CD4-positive, alpha-beta T cell (primary cell): ENCODE results near the gene TNFRSF25. TPM values are rescaled to one million over a fixed set of nuclear protein-coding genes. Genes with fewer than 3 reads are reported as not detected.
A peak's percentile ranks its signal among the peaks of the same experiment; 100 is the strongest.

ENCODE experiments used
- ATAC-seq: fragments of 200-7000 bp; cut with Tn5 transposase; one replicate; pipeline ENCODE4 v1.10.0; 2022; ENCODE audit warnings: mild to moderate bottlenecking; ENCODE audit not compliant: poor library complexity
- CTCF ChIA-PET: fragments of 350-600 bp; sonication (Branson Sonifier 250); formaldehyde crosslinking; loops from one replicate; lab custom pipeline; 2021; ENCODE audit warnings: antibody characterized with exemption, inconsistent platforms; lab: Charles Lee
- POLR2A ChIA-PET: fragments of 350-600 bp; sonication (Branson Sonifier 250); formaldehyde crosslinking; loops from one replicate; lab custom pipeline; 2021; ENCODE audit warnings: antibody characterized with exemption, inconsistent platforms; lab: Charles Lee
- DNase-seq, 14 experiments: peaks; one replicate each; pipeline ENCODE4 v3.0.0-alpha.2; 2013 to 2020; ENCODE audit warnings: mixed read lengths in 2 of 14
- H3K27ac ChIP-seq, 2 donors: one replicate each; pipeline versions ENCODE4 v1.5.1 to v1.7.0; 2013; ENCODE audit warnings: low read length in 2 of 2, low read depth in 1 of 2, mild to moderate bottlenecking in 1 of 2
- H3K27me3 ChIP-seq, 2 experiments: 1 replicate in 1 of 2; 2 replicates in 1 of 2; pipeline versions ENCODE4 v1.6.1 to v1.7.0; 2013; ENCODE audit warnings: low read length in 2 of 2, control low read depth in 1 of 2, mild to moderate bottlenecking in 1 of 2, moderate library complexity in 1 of 2; ENCODE audit not compliant: insufficient read depth in 2 of 2, control insufficient read depth in 1 of 2
- H3K36me3 ChIP-seq: one replicate; pipeline ENCODE4 v1.6.1; 2013; ENCODE audit warnings: low read length, control low read depth; ENCODE audit not compliant: insufficient read depth
- H3K4me1 ChIP-seq: one replicate; pipeline ENCODE4 v1.6.1; 2013; ENCODE audit warnings: low read length, control low read depth; ENCODE audit not compliant: insufficient read depth
- H3K4me3 ChIP-seq: one replicate; pipeline ENCODE4 v1.5.1; 2013; ENCODE audit warnings: mild to moderate bottlenecking, low read length, moderate library complexity
- H3K9me3 ChIP-seq, 2 experiments: 1 replicate in 1 of 2; 2 replicates in 1 of 2; pipeline versions ENCODE4 v1.6.1 to v1.7.0; 2013; ENCODE audit warnings: low read length in 2 of 2, mild to moderate bottlenecking in 2 of 2, control low read depth in 1 of 2, moderate library complexity in 1 of 2; ENCODE audit not compliant: control insufficient read depth in 1 of 2, insufficient read depth in 1 of 2
- H3K27ac Mint-ChIP-seq: one replicate; pipeline ENCODE4 v1.8.0; 2020; ENCODE audit warnings: mixed read lengths
- H3K27me3 Mint-ChIP-seq: one replicate; pipeline ENCODE4 v1.8.0; 2021; ENCODE audit warnings: mixed read lengths
- H3K36me3 Mint-ChIP-seq: one replicate; pipeline ENCODE4 v1.8.0; 2021; ENCODE audit warnings: low read depth, mixed read lengths
- H3K4me1 Mint-ChIP-seq: one replicate; pipeline ENCODE4 v1.8.0; 2021; ENCODE audit warnings: low read depth, mixed read lengths
- H3K4me3 Mint-ChIP-seq: one replicate; pipeline ENCODE4 v1.8.0; 2020; ENCODE audit warnings: mild to moderate bottlenecking, mixed read lengths
- H3K9me3 Mint-ChIP-seq: one replicate; pipeline ENCODE4 v1.8.0; 2020; ENCODE audit warnings: mixed read lengths
- intact Hi-C, 2 experiments: fragments of 100-400 bp; cut with DNase I in 1 of 2; cut with micrococcal nuclease in 1 of 2; formaldehyde crosslinking; loops; one replicate each; pipeline versions ENCODE4 v1.15.1 to v1.9.0; 2023 to 2025; cut with DNase I, micrococcal nuclease
- total RNA-seq, 174 experiments: library from RNA in 2 of 174; stranded (reverse) in 2 of 174; gene quantifications; one replicate each; pipeline ENCODE4 v1.2.3 and lab custom pipeline; 2021 to 2026
- TF ChIP-seq, protein P1 (sequence below): fragments of 200-600 bp; IDR thresholded peaks from one replicate; pipeline ENCODE4 v1.8.0; 2022; ENCODE audit warnings: antibody characterized with exemption, mild to moderate bottlenecking

TNFRSF25 gene
- total RNA-seq, 2 experiments from 2014 or later = 220 to 225 TPM

DNA sequence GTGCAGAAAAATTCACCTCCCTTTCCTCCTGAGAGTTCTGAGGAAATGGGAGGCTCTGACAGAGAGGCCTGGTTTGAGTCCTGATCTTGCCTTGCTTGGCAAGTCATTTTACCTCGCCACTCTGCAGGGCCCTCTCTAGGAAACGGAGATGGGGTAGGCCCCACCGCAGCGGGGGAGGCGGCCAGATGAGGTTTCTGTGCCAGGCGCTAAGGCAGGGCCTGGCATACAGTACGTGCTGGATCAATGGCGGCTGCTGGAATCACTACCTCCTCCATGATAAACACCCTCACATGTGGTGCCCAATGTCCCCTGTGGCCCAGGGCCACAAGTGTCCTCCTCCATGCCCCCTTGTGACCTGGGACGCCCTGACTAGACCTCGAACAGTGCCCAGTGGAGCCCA lies 26.0 kb upstream of the TNFRSF25 start:
- Mint-ChIP-seq H3K4me3 (peak overlapping the region; percentile 84), H3K4me1 (peaks cover 32% of the 10 kb centered on the region), H3K27ac (peak overlapping the region; percentile 65), H3K9me3 (no peaks in the 10 kb centered on the region), H3K36me3 (no peaks in the 10 kb centered on the region), H3K27me3 (peaks cover 11% of the 10 kb centered on the region)
- ATAC-seq (no peak), DNase-seq (no peak)
- H3K27me3 ChIP-seq = no peaks in the 10 kb centered on the region
- ChIA-PET CTCF (interaction anchor here (0.9 to 1.9 kb wide), 4 partner anchors 16 to 154 kb away, joined by 4 to 6 read pairs (median 6); no protein-coding TSS in a partner anchor), POLR2A (interaction anchor here (0.6 to 2.7 kb wide), 4 partner anchors 32 to 155 kb away, joined by 3 to 16 read pairs (median 4); no protein-coding TSS in a partner anchor)
- H3K4me3 ChIP-seq = no peak overlapping the region
- no peaks in the 10 kb centered on the region for H3K36me3 ChIP-seq
- TF ChIP-seq, protein P1, sequence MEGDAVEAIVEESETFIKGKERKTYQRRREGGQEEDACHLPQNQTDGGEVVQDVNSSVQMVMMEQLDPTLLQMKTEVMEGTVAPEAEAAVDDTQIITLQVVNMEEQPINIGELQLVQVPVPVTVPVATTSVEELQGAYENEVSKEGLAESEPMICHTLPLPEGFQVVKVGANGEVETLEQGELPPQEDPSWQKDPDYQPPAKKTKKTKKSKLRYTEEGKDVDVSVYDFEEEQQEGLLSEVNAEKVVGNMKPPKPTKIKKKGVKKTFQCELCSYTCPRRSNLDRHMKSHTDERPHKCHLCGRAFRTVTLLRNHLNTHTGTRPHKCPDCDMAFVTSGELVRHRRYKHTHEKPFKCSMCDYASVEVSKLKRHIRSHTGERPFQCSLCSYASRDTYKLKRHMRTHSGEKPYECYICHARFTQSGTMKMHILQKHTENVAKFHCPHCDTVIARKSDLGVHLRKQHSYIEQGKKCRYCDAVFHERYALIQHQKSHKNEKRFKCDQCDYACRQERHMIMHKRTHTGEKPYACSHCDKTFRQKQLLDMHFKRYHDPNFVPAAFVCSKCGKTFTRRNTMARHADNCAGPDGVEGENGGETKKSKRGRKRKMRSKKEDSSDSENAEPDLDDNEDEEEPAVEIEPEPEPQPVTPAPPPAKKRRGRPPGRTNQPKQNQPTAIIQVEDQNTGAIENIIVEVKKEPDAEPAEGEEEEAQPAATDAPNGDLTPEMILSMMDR = no peak
- peaks cover 55% of the 10 kb centered on the region for H3K4me1 ChIP-seq
- H3K9me3 ChIP-seq = no peaks in the 10 kb centered on the region
- intact Hi-C loops = no loop called here
- H3K27ac ChIP-seq = no peak overlapping the region

DNA sequence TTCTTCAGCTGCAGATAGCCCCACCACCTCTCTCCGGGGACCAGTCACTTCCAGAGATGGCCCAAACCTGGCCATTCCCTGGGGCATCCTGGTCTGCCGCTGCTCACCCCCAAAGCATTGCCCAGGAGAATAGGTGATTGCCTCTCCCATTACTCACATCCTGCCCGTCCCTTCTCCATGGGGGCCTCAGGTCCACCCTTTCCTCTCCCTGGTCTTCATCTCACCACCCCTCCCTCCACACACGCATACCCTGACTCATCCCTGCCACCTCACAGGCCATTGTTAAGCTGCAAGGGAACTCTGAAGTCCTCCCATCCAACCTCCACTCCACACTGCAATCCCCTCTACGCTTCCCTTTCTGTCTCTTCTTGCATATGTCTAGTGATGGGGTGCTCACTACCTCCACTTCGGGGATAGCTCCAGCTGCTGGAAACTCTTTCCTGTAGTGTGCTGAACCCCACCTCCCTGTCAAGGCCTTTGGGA lies 25.5 kb upstream of the TNFRSF25 start, which contains the start of gene PLEKHG5:
TSS of gene PLEKHG5 (minus strand) at position 188 of the 483 bp plus-strand sequence. CDS start 14,096 bp downstream, outside the sequence.
- ATAC-seq (no peak), DNase-seq (peak in 1 of 14 experiments; percentile 28)
- ChIA-PET CTCF (interaction anchor here (0.9 to 1.9 kb wide), 4 partner anchors 15 to 154 kb away, joined by 4 to 6 read pairs (median 6); no protein-coding TSS in a partner anchor), POLR2A (interaction anchor here (0.6 to 2.7 kb wide), 8 partner anchors 32 to 155 kb away, joined by 3 to 16 read pairs (median 4); partner anchors contain the start of genes NOL9 and TAS1R1)
- H3K27me3 ChIP-seq = no peaks in the 10 kb centered on the region
- peak within 1 kb of the TSS; percentile 90 for H3K4me3 ChIP-seq
- peaks cover 35% of the 10 kb centered on the region for H3K4me1 Mint-ChIP-seq
- peak within 1 kb of the TSS; percentile 84 for H3K4me3 Mint-ChIP-seq
- intact Hi-C loops = no loop called here
- H3K9me3 ChIP-seq = no peaks in the 10 kb centered on the region
- peak within 1 kb of the TSS; percentile 65 for H3K27ac Mint-ChIP-seq
- TF ChIP-seq, protein P1 = no peak
- H3K9me3 Mint-ChIP-seq = no peaks in the 10 kb centered on the region
- no peaks in the 10 kb centered on the region for H3K36me3 Mint-ChIP-seq
- no peaks in the 10 kb centered on the region for H3K36me3 ChIP-seq
- peaks cover 55% of the 10 kb centered on the region for H3K4me1 ChIP-seq
- H3K27ac ChIP-seq = peak within 1 kb of the TSS; percentile 13 to 26
- peaks cover 14% of the 10 kb centered on the region for H3K27me3 Mint-ChIP-seq

DNA sequence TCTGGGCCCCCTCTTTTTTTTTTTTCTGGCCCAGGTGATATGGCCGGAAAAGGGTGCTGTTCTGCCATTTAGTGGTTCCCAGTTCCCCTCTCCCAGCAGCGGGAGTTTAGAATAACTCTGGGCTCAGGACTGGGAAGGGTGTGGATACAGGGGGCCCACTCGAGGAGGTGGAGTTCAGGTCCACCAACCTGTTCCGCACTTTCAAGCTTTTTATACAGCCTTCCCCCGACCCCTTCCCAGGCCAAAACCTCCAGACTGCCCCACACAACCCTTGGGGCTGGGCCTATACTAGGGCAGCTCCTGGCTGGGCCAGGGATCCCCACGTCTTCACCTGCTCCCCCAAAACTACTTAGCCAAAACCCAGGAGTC lies 25.1 kb upstream of the TNFRSF25 start:
- ChIA-PET CTCF (interaction anchor here (0.9 to 1.9 kb wide), 5 partner anchors 15 to 155 kb away, joined by 4 to 7 read pairs (median 6); no protein-coding TSS in a partner anchor), POLR2A (interaction anchor here (0.7 to 2.7 kb wide), 7 partner anchors 31 to 156 kb away, joined by 3 to 16 read pairs (median 4); partner anchors contain the start of genes NOL9, TAS1R1 and ZBTB48)
- H3K4me1 ChIP-seq = peaks cover 55% of the 10 kb centered on the region
- Mint-ChIP-seq H3K27me3 (peaks cover 18% of the 10 kb centered on the region), H3K4me1 (peaks cover 37% of the 10 kb centered on the region), H3K9me3 (no peaks in the 10 kb centered on the region), H3K27ac (peak overlapping the region; percentile 65), H3K36me3 (no peaks in the 10 kb centered on the region), H3K4me3 (peak overlapping the region; percentile 84)
- peaks cover 4% of the 10 kb centered on the region in 2 experiments for H3K27me3 ChIP-seq
- peak overlapping the region in 1 of 2 donors; percentile 13 for H3K27ac ChIP-seq
- no peaks in the 10 kb centered on the region for H3K36me3 ChIP-seq
- H3K9me3 ChIP-seq = peaks cover 0 to 3% of the 10 kb centered on the region in 2 experiments
- no peak for DNase-seq
- peak overlapping the region; percentile 90 for H3K4me3 ChIP-seq
- ATAC-seq = no peak
- intact Hi-C loops = no loop called here
- TF ChIP-seq, protein P1 = no peak
